NT2/D1 (cell line): ENCODE results near the gene CASK.

Source experiments
- DNase-seq: peaks from one replicate; pipeline ENCODE4 v3.0.0-alpha.2; 2011; ENCODE audit warnings: low read depth, low spot score
- H3K27me3 ChIP-seq: 2 replicates; pipeline ENCODE4 v1.6.0; 2011; ENCODE audit warnings: mild to moderate bottlenecking; ENCODE audit not compliant: insufficient read length, insufficient read depth
- H3K36me3 ChIP-seq: 2 replicates; pipeline ENCODE4 v1.6.1; 2011; ENCODE audit warnings: mild to moderate bottlenecking, low read length, mixed read lengths; ENCODE audit not compliant: insufficient read depth, insufficient read length
- H3K4me1 ChIP-seq: 2 replicates; pipeline ENCODE4 v1.5.1; 2011; ENCODE audit not compliant: insufficient read depth, insufficient read length
- H3K4me3 ChIP-seq: 2 replicates; pipeline ENCODE4 v1.5.1; 2011; ENCODE audit warnings: low read depth; ENCODE audit not compliant: insufficient read length
- H3K9ac ChIP-seq: 2 replicates; pipeline ENCODE4 v1.6.0; 2011; ENCODE audit warnings: low read depth; ENCODE audit not compliant: insufficient read length
- H3K9me3 ChIP-seq: 2 replicates; pipeline ENCODE4 v1.5.1; 2011; ENCODE audit warnings: mild to moderate bottlenecking, low read length; ENCODE audit not compliant: insufficient read depth
- SUZ12 ChIP-seq: IDR thresholded peaks from 2 replicates; pipeline ENCODE4 v1.6.1; 2011; ENCODE audit not compliant: insufficient read length, insufficient read depth; ENCODE audit errors: extremely low read depth
- YY1 ChIP-seq: IDR thresholded peaks from 2 replicates; pipeline ENCODE4 v1.6.1; 2011; ENCODE audit not compliant: insufficient read length, insufficient read depth
- ZNF274 ChIP-seq: IDR thresholded peaks from 2 replicates; pipeline ENCODE4 v1.6.1; 2011; ENCODE audit warnings: mild to moderate bottlenecking, low read depth, low read length

Gene CASK

DNA sequence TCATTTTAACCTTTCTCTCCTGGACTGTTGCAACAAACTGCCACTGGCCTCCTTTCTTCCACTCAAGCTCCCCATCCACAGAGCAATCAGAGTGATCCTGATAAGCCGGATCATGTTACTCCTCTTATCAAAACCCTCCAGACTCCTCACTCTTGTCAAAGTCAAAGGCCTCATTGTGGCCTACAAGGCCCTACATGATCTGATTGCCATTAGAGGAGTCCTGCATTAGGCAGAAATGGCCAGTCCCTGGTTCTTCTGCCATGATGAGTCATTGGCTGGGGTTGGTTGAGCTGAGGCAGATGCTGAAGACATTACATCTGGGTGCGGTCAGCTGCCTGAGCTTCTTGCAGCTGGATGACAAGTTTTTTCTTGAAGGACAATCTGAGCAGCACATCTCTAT lies 32.7 kb upstream of the CASK start:
- DNase-seq: no peak
- Histone ChIP-seq H3K4me3 (no peak overlapping the region), H3K4me1 (no peaks in the 10 kb centered on the region), H3K36me3 (no peaks in the 10 kb centered on the region), H3K27me3 (no peaks in the 10 kb centered on the region), H3K9ac (no peak overlapping the region), H3K9me3 (no peaks in the 10 kb centered on the region)
- TF ChIP-seq SUZ12: no peak
- TF ChIP-seq ZNF274: no peak
- TF ChIP-seq YY1: no peak

DNA sequence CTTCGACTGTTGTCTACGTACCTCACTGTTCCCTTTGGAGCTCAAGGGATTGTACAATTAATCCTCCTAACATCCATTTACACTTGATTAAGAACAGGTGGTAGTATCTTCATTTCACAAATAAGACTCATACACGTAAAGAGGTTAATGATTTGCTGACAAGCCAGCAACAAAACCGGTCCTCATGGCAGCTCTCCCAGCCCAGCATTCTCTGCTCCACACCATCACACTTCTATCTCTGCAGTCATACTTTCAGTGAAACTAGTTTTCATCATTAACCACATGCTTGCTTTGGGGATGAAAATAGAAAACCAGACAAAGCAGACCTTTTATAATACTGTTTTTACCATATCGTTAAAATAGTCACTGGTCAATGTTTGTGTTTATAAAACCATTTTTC lies 28.7 kb upstream of the CASK start:
- no peak for DNase-seq
- H3K36me3 ChIP-seq: no peaks in the 10 kb centered on the region
- no peaks in the 10 kb centered on the region for H3K9me3 ChIP-seq
- no peak overlapping the region for H3K4me3 ChIP-seq
- TF ChIP-seq YY1: no peak
- no peaks in the 10 kb centered on the region for H3K4me1 ChIP-seq
- no peaks in the 10 kb centered on the region for H3K27me3 ChIP-seq
- H3K9ac ChIP-seq: no peak overlapping the region

DNA sequence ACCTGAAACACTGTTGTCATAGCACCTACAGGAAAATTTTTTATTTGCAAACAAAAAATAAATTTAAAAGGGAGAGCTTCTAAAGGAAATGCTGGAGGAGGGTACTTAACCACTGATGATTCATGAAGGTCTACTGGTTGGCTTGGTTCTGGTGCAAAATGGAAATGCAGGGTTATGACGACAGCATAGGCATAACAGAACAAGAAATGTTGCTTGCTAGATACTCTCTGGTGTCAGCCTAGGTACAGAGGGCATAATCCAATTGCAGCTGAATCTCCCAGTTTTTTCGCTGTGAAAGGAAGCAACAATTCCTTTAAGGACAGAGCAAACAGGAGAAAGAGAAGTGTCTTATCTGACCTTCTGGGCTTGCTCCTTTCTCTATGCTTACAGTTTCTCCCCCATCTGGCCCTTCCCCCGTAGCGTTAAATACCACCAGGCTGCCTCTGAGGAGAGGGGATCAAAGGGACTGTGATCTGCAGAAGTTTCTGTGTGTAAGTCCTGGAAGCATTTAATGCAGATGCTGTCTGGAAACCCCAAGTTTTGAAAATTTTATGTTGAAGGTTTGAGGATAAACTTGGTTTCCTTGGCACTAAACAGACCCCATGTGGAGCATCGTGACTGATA lies 23.7 kb upstream of the CASK start:
- no peaks in the 10 kb centered on the region for H3K4me1 ChIP-seq
- no peak for DNase-seq
- H3K4me3 ChIP-seq: no peak overlapping the region
- no peaks in the 10 kb centered on the region for H3K27me3 ChIP-seq
- no peak overlapping the region for H3K9ac ChIP-seq
- no peaks in the 10 kb centered on the region for H3K9me3 ChIP-seq
- TF ChIP-seq SUZ12 (no peak), YY1 (no peak), ZNF274 (no peak)
- H3K36me3 ChIP-seq: no peaks in the 10 kb centered on the region

DNA sequence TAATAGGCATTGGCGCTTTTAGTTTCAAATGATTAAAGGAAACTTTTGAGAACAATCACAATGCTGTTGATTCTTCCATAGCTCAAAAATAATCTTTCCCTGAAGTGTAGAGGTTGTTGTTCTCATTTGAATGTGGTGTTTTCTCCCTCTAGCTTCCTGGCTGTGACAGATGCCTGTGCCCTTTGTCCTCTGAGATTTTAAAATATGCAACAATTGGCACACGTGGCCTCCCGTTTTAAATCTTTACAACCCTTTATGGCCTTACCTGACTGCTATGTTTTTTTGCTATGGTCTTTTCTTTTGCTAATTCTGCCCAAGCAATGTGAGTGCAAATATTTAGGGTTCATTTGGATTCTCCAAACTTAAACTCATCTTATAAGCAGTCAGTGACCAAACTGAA lies 22.9 kb upstream of the CASK start:
- no peak for DNase-seq

DNA sequence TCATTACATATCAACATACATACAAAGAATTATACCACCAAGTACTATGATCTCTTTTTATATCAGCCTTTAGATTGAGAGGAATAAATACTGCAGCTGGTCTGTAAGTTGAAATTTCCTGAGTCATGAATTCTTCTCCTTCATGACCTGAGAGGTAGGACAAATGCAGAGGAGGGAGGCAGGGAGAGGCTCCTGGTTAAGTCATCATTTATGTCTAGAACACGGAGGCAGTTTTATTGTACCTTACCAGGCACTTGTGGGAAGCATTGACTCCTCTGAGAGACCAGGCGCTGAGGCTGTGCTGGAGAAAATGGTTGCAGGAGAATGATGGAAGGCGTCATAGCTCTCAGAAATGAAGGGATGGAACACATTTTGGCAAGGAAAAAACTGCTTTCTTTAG lies 12.5 kb upstream of the CASK start:
- no peak for TF ChIP-seq YY1
- TF ChIP-seq ZNF274: no peak
- no peak for TF ChIP-seq SUZ12
- no peak for DNase-seq
- H3K36me3 ChIP-seq: no peaks in the 10 kb centered on the region

More for the DNA sequence above, 22.9 kb upstream of the CASK start:
- TF ChIP-seq YY1 (no peak), ZNF274 (no peak), SUZ12 (no peak)
- no peaks in the 10 kb centered on the region for H3K9me3 ChIP-seq
- no peaks in the 10 kb centered on the region for H3K36me3 ChIP-seq
- H3K4me3 ChIP-seq: no peak overlapping the region
- no peaks in the 10 kb centered on the region for H3K4me1 ChIP-seq
- no peaks in the 10 kb centered on the region for H3K27me3 ChIP-seq
- H3K9ac ChIP-seq: no peak overlapping the region

DNA sequence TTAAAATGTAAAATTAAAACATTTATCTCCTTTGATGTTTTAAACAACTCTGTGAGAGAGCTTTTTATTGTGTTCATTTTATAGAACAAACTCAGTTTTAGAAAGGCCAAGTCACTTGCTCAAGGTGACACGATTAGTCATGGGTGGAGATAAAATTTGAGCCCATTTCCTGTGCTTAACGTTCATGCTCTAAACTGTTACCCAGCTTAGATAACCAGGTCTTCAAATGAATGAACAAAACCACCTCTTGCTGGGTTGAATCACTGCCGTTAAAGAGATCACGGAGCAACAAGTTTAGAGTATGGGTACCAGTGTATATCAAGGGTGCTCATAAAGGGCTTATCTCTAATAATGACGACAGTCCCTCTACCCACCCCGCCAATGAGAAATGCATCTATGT lies 10.2 kb upstream of the CASK start:
- Histone ChIP-seq H3K4me3 (no peak overlapping the region), H3K4me1 (no peaks in the 10 kb centered on the region), H3K27me3 (no peaks in the 10 kb centered on the region), H3K9me3 (no peaks in the 10 kb centered on the region), H3K36me3 (no peaks in the 10 kb centered on the region), H3K9ac (no peak overlapping the region)
- no peak for DNase-seq
- TF ChIP-seq ZNF274: no peak
- TF ChIP-seq YY1: no peak
- no peak for TF ChIP-seq SUZ12

More for the DNA sequence above, 12.5 kb upstream of the CASK start:
- Histone ChIP-seq H3K27me3 (no peaks in the 10 kb centered on the region), H3K9ac (no peak overlapping the region), H3K4me3 (no peak overlapping the region), H3K4me1 (no peaks in the 10 kb centered on the region), H3K9me3 (no peaks in the 10 kb centered on the region)

DNA sequence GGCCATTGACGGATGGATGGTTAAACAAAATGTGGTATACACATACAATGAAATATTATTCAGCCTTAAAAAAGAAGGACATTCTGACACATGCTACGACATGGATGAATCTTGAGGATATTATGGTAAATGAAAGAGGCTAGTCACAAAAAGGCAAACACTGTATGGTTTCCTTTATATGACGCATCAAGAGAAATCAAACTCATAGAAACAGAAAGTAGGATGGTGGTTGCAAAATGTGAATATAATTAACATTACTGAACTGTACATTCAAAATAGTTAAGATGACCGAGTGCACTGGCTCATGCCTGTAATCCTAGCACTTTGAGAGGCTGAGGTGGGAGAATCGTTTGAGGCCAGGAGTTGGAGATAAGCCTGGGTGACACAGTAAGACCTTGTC lies 9.5 kb upstream of the CASK start:
- Histone ChIP-seq H3K36me3 (no peaks in the 10 kb centered on the region), H3K4me3 (no peak overlapping the region), H3K4me1 (no peaks in the 10 kb centered on the region), H3K9ac (no peak overlapping the region), H3K27me3 (no peaks in the 10 kb centered on the region), H3K9me3 (no peaks in the 10 kb centered on the region)
- DNase-seq: no peak
- TF ChIP-seq ZNF274 (no peak), YY1 (no peak), SUZ12 (no peak)
